Ovary (tissue), 3 donors: ENCODE measurements around the gene DPP3.

ENCODE experiments used
- CTCF ChIP-seq, 3 donors: fragments of 450-650 bp in 2 of 3; fragments of 200-600 bp in 1 of 3; IDR thresholded peaks; one replicate each; pipeline versions ENCODE4 v1.5.1 to v1.8.0; 2016 to 2022; ENCODE audit warnings: antibody characterized with exemption in 3 of 3, mild to moderate bottlenecking in 1 of 3
- EP300 ChIP-seq: sonication (generic); formaldehyde crosslinking; IDR thresholded peaks from one replicate; pipeline ENCODE4 v1.6.1; 2017; ENCODE audit warnings: antibody characterized with exemption
- donor health status: DM: no; HTN: no; CAD: no.

GRCh38 chr11:66494458-66494857 lies 14.2 kb downstream of the DPP3 start:
- TF ChIP-seq CTCF (IDR thresholded peaks at IDR 0.05) (no peak), EP300 (no peak)
